CD14-positive monocyte (primary cell): Measurements from ENCODE around the gene SAV1. TPM values are rescaled to one million over a fixed set of nuclear protein-coding genes. Genes with fewer than 3 reads are reported as not detected.

Experiments used
- DNase-seq, 3 donors: peaks; one replicate each; pipeline ENCODE4 v3.0.0-alpha.2; 2011 to 2022
- H2AFZ ChIP-seq: 2 replicates; pipeline ENCODE4 v1.6.0; 2012; ENCODE audit warnings: mild to moderate bottlenecking, low read depth, low read length, inconsistent platforms; ENCODE audit not compliant: insufficient read depth, poor library complexity, severe bottlenecking
- H3K27ac ChIP-seq, 2 donors: 1 replicate in 1 of 2; 2 replicates in 1 of 2; pipeline ENCODE4 v1.5.1; 2012 to 2013; ENCODE audit warnings: low read length in 2 of 2, control low read depth in 1 of 2, inconsistent platforms in 1 of 2, low read depth in 1 of 2, mild to moderate bottlenecking in 1 of 2
- H3K27me3 ChIP-seq, 2 donors: one replicate each; pipeline versions ENCODE4 v1.6.0 to v1.6.1; 2011 to 2013; ENCODE audit warnings: low read length in 2 of 2; ENCODE audit not compliant: control insufficient read depth in 2 of 2, insufficient read depth in 2 of 2
- H3K36me3 ChIP-seq, 2 donors: replicated peaks in 1 of 2; 1 replicate in 1 of 2; 2 replicates in 1 of 2; pipeline versions ENCODE4 v1.5.1 to v1.6.1; 2012 to 2013; ENCODE audit warnings: low read length in 2 of 2, control low read depth in 1 of 2, inconsistent platforms in 1 of 2, mild to moderate bottlenecking in 1 of 2; ENCODE audit not compliant: insufficient read depth in 2 of 2, control insufficient read depth in 1 of 2
- H3K4me1 ChIP-seq, 2 donors: 1 replicate in 1 of 2; 2 replicates in 1 of 2; pipeline versions ENCODE4 v1.5.1 to v1.6.1; 2012 to 2013; ENCODE audit warnings: low read length in 2 of 2, control low read depth in 1 of 2, inconsistent platforms in 1 of 2, mild to moderate bottlenecking in 1 of 2, moderate library complexity in 1 of 2; ENCODE audit not compliant: insufficient read depth in 2 of 2, control insufficient read depth in 1 of 2
- H3K4me2 ChIP-seq: replicated peaks from 2 replicates; pipeline ENCODE3; 2012; ENCODE audit warnings: low read length, moderate library complexity, mild to moderate bottlenecking; ENCODE audit not compliant: poor library complexity, severe bottlenecking; ENCODE audit errors: extremely low read depth
- H3K4me3 ChIP-seq, 3 experiments: fragments of 200-600 bp in 1 of 3; sonication (generic) in 1 of 3; replicated peaks in 1 of 3; 1 replicate in 2 of 3; 2 replicates in 1 of 3; pipeline ENCODE4 v1.5.1; 2011 to 2013; ENCODE audit warnings: low read length in 3 of 3, mild to moderate bottlenecking in 3 of 3, control low read depth in 2 of 3, low read depth in 2 of 3, inconsistent platforms in 1 of 3, moderate library complexity in 1 of 3
- H3K79me2 ChIP-seq: 2 replicates; pipeline ENCODE4 v1.6.0; 2012; ENCODE audit warnings: mild to moderate bottlenecking, control low read depth, inconsistent platforms, low read length, moderate library complexity; ENCODE audit not compliant: insufficient read depth
- H3K9ac ChIP-seq: 2 replicates; pipeline ENCODE4 v1.6.0; 2017; ENCODE audit warnings: low read length, mild to moderate bottlenecking; ENCODE audit not compliant: insufficient read depth, poor library complexity, severe bottlenecking
- H3K9me3 ChIP-seq, 2 donors: replicated peaks in 1 of 2; 1 replicate in 1 of 2; 2 replicates in 1 of 2; pipeline versions ENCODE4 v1.5.1 to v1.6.1; 2012 to 2013; ENCODE audit warnings: low read length in 2 of 2, control low read depth in 1 of 2; ENCODE audit not compliant: control insufficient read depth in 1 of 2, insufficient read depth in 1 of 2
- H4K20me1 ChIP-seq: 2 replicates; pipeline ENCODE4 v1.6.0; 2012; ENCODE audit warnings: mild to moderate bottlenecking, low read length, control low read depth, moderate library complexity; ENCODE audit not compliant: insufficient read depth
- H3K27ac Mint-ChIP-seq, 7 donors: one replicate each; pipeline ENCODE4 v1.8.0; 2020; ENCODE audit warnings: mild to moderate bottlenecking in 7 of 7, mixed read lengths in 7 of 7, moderate library complexity in 6 of 7, inconsistent platforms in 2 of 7
- H3K27me3 Mint-ChIP-seq, 3 donors: one replicate each; pipeline ENCODE4 v1.8.0; 2021 to 2022; ENCODE audit warnings: low read depth in 3 of 3, mild to moderate bottlenecking in 3 of 3, mixed read lengths in 3 of 3, moderate library complexity in 3 of 3, inconsistent platforms in 1 of 3
- H3K36me3 Mint-ChIP-seq, 2 donors: one replicate each; pipeline ENCODE4 v1.8.0; 2020; ENCODE audit warnings: mixed read lengths in 2 of 2, inconsistent platforms in 1 of 2, mild to moderate bottlenecking in 1 of 2
- H3K4me1 Mint-ChIP-seq: one replicate; pipeline ENCODE4 v1.8.0; 2020; ENCODE audit warnings: mild to moderate bottlenecking, mixed read lengths
- H3K4me3 Mint-ChIP-seq, 2 donors: one replicate each; pipeline ENCODE4 v1.8.0; 2020; ENCODE audit warnings: mild to moderate bottlenecking in 2 of 2, mixed read lengths in 2 of 2, moderate library complexity in 1 of 2
- H3K9me3 Mint-ChIP-seq, 7 donors: one replicate each; pipeline ENCODE4 v1.8.0; 2020 to 2022; ENCODE audit warnings: mixed read lengths in 7 of 7, mild to moderate bottlenecking in 6 of 7, moderate library complexity in 6 of 7, inconsistent platforms in 2 of 7
- WGBS: methylation state at CpG from one replicate; pipeline ENCODE4 v1.1.5; 2013; ENCODE audit warnings: missing lambda C conversion rate; ENCODE audit not compliant: insufficient coverage; 5-methylcytosine and 5-hydroxymethylcytosine counted together
- intact Hi-C, 2 donors: fragments of 100-400 bp; cut with micrococcal nuclease; formaldehyde crosslinking; loops; one replicate each; pipeline versions ENCODE4 v1.15.0 to v1.15.1; 2023
- polyA plus RNA-seq, 3 donors: library from polyadenylated mRNA; depleted of rRNA in 1 of 3; unstranded in 2 of 3; stranded (reverse) in 1 of 3; fragments of 300-500 nt in 2 of 3; fragments of >200 nt in 1 of 3; fragmentation: Illumina TruSeq in 2 of 3; gene quantifications; 1 replicate in 2 of 3; 2 replicates in 1 of 3; pipeline ENCODE4 v1.2.3, GENCODE V29; 2012 to 2021
- TF ChIP-seq, protein P1 (sequence below): fragments of 200-600 bp; IDR thresholded peaks from one replicate; pipeline ENCODE4 v1.8.0; 2022; ENCODE audit warnings: antibody characterized with exemption, mild to moderate bottlenecking

Gene SAV1
- polyA plus RNA-seq, 3 donors, result 1.8 to 5.1 (median 4.8) TPM

DNA sequence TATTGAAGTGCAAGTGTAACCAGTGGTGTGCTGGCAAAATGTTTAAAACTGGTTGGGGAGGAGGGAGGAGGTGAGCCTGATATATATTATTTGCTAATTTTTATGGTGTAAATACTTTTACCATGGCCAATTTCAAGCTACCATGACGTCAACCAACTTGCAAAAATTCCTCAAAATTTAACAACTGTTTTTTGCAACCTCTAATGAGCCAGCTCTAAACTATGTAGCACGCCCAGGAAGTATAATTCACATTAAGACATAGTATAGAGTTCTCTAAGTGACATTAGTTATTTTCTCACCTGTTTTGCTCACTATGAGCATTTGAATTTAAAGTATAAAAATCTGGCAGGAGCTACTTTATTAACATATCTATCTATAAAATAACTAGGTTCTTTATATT, 66.7 kb downstream of the SAV1 start:
- Histone ChIP-seq H3K79me2 (no peaks in the 10 kb centered on the region), H3K4me3 (no peak overlapping the region), H3K9me3 (no peaks in the 10 kb centered on the region), H3K36me3 (no peaks in the 10 kb centered on the region), H3K27ac (no peak overlapping the region), H3K4me2 (no peak overlapping the region), H3K9ac (no peak overlapping the region), H3K4me1 (no peaks in the 10 kb centered on the region), H4K20me1 (no peaks in the 10 kb centered on the region), H3K27me3 (no peaks in the 10 kb centered on the region), H2AFZ (no peak overlapping the region)
- H3K4me1 Mint-ChIP-seq, result no peaks in the 10 kb centered on the region
- H3K9me3 Mint-ChIP-seq, result no peaks in the 10 kb centered on the region
- no peak overlapping the region for H3K4me3 Mint-ChIP-seq
- TF ChIP-seq, protein P1, sequence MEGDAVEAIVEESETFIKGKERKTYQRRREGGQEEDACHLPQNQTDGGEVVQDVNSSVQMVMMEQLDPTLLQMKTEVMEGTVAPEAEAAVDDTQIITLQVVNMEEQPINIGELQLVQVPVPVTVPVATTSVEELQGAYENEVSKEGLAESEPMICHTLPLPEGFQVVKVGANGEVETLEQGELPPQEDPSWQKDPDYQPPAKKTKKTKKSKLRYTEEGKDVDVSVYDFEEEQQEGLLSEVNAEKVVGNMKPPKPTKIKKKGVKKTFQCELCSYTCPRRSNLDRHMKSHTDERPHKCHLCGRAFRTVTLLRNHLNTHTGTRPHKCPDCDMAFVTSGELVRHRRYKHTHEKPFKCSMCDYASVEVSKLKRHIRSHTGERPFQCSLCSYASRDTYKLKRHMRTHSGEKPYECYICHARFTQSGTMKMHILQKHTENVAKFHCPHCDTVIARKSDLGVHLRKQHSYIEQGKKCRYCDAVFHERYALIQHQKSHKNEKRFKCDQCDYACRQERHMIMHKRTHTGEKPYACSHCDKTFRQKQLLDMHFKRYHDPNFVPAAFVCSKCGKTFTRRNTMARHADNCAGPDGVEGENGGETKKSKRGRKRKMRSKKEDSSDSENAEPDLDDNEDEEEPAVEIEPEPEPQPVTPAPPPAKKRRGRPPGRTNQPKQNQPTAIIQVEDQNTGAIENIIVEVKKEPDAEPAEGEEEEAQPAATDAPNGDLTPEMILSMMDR, result no peak
- no peak overlapping the region for H3K27ac Mint-ChIP-seq
- no peak for DNase-seq
- WGBS, result no CpG with 5 or more reads among the region's 2 CpGs
- intact Hi-C loops, result no loop called here
- peaks cover 0 to 3% (median 1%) of the 10 kb centered on the region in 3 donors for H3K27me3 Mint-ChIP-seq
- no peaks in the 10 kb centered on the region for H3K36me3 Mint-ChIP-seq

DNA sequence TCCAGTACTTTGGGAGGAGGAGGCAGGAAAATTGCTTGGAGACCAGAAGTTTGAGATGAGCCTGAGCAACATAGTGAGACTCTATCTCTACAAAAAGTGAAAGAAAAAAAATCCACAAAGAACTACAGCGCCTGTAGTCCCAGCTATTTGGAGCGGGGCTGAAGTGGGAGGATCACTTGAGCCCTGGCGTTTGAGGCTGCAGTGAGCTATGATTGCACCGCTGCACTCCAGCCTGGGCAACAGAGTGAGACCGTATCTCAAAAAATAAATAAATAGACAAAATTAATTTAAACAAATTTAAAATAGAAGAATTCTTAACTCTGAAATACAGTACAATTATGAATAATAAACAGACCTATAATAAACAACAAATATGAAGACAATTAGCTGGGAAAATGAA, 67.3 kb downstream of the SAV1 start:
- peaks cover 0 to 3% (median 1%) of the 10 kb centered on the region in 3 donors for H3K27me3 Mint-ChIP-seq
- intact Hi-C loops, result no loop called here
- H3K9me3 Mint-ChIP-seq, result no peaks in the 10 kb centered on the region
- H3K27me3 ChIP-seq, result no peaks in the 10 kb centered on the region
- H3K9ac ChIP-seq, result no peak overlapping the region
- H3K36me3 Mint-ChIP-seq, result no peaks in the 10 kb centered on the region
- no peak overlapping the region for H3K27ac Mint-ChIP-seq
- TF ChIP-seq, protein P1, result no peak
- H3K4me2 ChIP-seq, result no peak overlapping the region
- no peaks in the 10 kb centered on the region for H3K9me3 ChIP-seq
- H4K20me1 ChIP-seq, result no peaks in the 10 kb centered on the region
- no peaks in the 10 kb centered on the region for H3K36me3 ChIP-seq
- H3K4me1 ChIP-seq, result no peaks in the 10 kb centered on the region
- H3K4me1 Mint-ChIP-seq, result no peaks in the 10 kb centered on the region
- H3K79me2 ChIP-seq, result no peaks in the 10 kb centered on the region
- no peak for DNase-seq
- no peak overlapping the region for H3K4me3 ChIP-seq
- H2AFZ ChIP-seq, result no peak overlapping the region
- H3K4me3 Mint-ChIP-seq, result no peak overlapping the region
- H3K27ac ChIP-seq, result no peak overlapping the region
- WGBS, result no CpG with 5 or more reads among the region's 5 CpGs
